ENCODE results near the gene MYO1F.
"Not testable (repeated sequence)": the region's sequence is repeated elsewhere in the genome, so short reads cannot be mapped to it uniquely, and the experiment has no call there.

MYO1F gene

DNA sequence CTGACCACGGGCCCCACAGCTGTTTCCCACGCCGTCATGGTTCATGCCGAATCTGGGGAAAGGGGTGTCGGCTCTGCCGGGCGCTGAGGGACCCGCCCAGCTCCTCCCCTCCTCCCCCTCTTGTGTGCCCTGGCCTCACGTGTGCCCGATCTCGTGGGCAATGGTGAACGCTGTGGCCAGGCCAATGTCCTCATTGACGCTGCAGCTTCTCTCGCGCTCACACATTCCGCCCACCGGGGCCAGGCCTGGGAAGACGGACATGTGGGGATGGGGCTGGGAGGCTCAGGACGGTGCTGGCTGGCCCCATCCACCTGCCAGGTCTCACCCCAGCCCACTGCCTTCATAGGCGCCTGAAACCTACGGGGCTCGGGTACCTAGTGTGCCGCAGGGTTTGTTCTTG is 18.9 kb upstream of the MYO1F start:
- DNase-seq, result no peak

DNA sequence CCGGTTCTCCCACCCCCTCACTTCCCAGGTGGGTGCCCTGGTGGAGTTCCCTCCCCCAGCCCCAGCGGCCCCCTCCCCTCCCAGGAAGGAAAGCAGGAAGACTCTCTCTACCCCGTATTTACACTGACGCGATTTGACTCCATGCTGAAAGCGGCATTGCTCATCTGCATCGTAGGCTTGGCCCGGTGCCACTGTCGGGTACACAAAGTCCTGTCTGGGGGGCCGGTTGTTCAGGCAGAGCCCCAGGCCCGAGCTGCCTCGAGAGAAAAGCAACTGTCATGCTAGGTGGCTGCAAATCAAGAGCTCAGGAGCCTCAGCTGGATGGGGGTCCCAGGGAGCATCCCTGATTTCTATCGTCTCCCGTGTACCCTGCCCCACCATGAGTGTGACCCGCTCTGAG is 18.4 kb upstream of the MYO1F start:
- DNase-seq, result no peak

DNA sequence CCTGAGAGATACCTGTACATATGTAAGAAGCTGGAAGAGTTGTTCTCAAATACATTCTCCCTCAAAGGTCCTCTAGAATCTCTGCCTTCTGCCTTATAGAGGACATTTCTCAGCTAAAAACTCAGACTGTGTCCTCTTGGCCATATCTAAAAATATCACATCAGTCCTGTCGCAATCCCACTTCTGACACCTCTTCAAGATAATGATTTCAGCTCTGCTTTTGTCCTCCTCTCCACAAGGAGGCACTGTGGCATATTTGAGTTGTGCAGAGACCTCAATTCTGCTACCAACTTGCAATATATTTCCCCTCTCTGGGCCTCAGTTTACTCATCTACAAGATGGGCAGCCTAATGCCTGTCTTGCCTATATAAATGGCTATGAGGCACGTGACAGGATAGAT is 16.7 kb upstream of the MYO1F start:
- DNase-seq, result no peak

DNA sequence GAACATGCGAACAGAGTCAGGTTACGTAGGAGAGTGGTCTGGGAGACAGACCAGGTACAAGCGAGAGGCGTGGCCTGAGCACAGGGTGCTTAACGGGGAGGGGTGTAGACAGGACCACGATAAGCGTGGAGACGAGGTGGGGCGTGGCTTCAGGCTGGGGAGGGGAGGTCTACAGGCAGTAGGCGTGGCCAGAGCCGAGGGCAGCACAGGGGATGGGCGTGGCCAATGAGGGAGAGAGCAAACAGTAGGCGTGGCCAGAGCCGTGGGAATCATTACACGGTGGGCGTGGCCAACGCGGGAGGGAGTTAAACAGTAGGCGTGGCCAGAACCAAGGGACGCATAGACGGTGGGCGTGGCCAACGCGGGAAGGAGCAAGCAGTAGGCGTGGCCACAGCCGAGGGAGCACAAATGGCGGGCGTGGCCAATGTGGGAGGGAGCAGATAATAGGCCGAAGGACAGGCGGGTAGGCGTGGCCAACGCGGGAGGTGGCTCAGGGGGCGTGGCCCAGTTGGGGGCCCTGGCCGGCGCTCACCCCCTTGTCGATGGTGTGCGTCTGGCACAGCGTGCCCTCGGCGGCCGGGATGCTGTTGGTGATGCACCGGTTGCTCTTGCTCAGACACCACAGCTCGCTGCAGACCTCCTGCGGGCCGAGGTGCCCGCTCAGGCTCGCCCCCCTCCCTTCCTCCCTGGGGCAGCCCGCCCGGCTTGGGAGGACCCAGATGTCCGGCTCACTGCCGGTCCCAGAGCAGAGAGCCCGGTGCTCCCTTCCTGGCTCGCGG is 15.2 kb upstream of the MYO1F start:
- DNase-seq, result peak; percentile 13

DNA sequence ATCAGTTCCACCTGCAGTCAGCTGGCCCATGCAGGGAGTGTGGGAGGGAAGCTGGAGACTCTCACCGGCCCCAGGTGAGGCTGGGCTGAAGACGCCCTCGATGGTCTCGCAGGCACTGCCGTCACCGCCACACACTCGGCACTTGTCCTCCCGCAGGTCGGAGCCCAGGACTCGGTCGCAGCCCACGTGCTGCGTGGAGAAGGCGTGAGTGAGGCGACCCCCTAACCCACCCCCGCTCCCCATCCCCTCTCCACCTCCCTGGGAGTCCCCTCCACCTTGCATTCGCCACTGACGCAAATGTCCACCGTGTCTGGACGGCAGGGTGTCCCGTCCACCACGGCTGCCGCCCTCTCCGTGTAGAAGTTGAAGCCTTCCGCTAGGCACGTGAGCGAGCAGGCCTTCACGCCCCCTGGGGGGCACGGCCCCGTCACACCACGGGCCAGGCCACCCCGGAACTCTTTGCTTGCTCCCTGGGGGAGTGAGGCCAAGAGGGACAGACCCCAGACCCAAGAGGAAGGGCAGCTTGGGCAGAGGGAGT is 12.0 kb upstream of the MYO1F start:
- DNase-seq, result no peak

DNA sequence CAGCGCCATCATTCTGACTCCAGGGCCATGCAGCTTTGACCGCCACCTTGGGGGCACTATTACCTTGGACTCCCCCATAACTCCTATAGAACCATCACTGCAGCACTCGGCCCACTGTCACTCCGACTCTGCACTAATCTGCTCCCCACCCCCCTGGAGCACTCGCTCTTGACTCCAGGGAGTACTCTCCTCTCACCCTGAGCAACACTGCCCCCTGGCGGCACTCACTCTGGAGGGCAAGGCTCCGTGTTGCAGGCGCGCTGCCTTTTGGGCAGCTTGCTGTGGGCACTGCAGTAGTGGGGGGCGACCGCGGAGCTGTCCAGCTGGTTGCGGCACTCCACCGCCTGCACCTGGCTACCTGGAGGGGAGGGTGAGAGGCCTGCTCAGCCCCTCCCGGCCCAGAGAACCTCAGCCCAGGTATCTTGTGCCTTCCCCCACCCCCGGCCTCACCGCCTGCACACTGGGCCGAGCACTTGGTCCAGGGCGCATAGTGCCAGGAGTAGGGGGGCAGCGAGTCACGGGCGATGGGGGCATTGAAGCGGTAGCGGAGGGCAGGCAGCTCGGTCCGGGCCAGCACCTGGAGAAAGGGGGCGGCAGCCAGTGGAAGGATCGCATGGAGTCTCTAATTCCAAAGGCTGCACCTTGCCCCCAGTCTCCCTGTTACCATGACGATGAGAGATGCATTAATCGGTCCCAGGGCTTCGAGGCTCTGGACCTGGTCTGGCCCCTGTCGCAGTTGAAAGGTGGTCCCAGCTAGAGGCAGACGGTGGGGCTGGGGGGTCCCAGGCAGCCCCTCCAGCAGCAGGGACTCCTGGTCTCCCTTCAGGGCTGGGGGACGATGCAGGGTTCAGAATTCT is 8.9 kb upstream of the MYO1F start:
- DNase-seq, result peak; percentile 17

DNA sequence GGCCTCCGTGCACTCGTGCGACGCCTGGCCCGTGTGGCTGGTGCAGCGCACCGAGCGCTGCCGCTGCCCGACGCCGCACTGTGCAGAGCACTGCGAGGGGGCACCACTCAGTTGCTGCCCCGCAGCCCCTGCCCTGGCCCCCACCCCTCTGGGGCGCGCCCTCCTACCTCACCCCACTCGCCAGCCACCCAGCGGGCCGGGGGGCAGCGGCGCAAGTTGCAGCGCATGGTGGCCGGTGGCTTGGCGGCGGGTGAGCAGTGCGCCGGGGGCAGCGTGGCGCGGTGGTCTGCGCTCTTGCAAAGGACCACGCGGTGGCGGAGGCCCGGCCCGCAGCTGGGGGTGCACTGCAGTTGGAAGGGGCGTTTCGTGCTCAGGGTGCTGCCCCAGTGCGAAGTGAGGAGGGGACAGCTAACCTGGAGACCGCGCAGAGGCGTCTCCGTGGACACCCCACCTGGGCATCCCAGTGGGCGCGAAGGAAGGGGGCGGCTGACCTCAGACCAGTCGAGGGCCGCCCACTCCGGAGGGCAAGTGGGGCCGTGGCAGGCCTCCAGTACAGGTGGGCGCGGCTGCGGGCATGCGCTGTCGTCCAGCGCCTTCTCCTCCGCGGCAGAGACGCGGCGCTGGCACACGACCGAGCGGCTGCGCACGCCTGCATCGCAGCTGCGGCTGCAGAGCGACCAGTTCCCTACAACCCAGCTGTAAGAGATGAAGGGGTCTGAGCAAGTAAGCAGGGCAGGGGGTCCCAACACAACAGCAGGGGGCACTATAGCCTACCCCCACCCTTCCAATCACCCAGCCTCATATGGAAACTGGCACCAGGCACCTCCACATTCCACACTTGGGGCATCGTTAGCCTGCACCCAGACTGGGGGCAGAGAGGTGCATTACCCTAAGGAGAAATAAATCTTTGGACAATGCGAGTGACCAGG is 8.0 kb upstream of the MYO1F start:
- no peak for DNase-seq

DNA sequence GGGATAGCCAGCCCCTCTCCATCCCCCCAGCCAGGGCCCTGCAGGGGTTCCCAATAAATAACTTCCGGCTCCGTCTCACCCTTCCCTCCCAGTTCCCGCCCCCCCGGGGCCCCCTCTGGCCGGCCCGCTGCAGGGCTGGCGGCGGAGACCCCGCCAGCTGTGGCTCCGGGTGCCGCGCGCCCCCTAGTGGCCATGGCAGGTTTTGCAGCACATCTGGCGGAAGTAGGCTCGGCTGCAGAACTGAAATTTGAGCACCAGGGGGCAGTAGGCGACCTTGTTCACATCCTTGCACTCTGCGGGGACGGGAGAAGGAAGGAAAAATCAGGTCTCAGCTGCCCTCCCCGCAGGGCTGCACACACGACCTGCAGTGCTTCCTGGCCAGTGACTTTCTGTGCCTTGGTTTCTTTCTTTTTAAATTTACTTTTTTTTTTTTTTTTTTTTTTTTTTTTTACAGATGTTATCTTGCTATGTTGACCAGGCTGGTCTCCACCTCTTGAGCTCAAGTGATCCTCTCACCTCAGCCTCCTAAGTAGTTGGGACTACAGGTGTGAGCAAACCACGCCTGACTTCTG is 3.6 kb upstream of the MYO1F start:
- peak; percentile 52 for DNase-seq

DNA sequence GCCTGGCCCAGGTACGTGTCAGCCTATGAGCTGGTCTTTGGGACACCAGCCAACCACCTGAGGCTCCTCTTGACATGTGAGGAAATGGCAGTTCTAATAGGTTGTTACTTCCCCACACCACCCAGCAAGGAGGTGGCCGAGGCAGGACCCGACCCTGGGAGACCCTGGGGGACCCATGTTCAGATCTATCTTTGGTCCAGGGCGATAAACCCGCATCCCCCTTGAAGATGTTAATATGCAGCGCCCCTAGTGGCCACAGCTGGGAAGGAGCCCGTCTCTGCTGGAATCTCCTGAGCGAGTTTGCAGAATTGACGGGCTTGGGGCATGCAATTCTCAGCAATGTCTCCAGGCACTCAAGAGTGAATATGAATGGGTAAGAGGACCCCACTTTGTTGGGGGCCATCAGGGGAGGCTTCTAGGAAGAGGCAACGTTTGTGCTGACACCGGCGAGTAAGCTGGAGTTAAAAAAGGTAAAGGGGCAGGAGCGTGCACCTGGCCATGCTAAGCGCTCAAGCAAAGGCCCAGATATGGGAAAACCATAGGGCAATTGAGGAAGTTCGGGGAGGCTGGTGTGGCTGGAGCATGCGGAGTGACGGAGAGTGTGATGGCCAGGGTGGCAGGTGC is 1.5 kb upstream of the MYO1F start:
- peak; percentile 63 for DNase-seq

DNA sequence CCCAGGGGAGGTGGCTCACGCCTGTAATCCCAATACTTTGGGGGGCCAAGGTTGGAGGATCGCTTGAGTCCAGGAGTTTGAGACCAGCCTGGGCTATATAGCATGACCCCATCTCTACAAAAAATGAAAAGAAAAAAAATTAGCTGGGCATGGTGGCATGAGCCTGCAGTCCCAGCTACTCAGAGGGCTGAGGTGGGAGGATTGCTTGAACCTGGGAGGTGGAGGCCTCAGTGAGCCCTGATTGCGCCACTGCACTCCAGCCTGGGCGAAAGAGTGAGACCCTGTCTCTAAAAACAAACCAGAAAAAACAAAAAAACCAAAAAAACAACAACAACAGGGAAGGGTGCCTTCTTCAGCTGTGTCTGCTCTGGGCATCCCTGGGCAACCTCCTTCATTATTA is 499 bp upstream of the MYO1F start:
- DNase-seq, result no peak

DNA sequence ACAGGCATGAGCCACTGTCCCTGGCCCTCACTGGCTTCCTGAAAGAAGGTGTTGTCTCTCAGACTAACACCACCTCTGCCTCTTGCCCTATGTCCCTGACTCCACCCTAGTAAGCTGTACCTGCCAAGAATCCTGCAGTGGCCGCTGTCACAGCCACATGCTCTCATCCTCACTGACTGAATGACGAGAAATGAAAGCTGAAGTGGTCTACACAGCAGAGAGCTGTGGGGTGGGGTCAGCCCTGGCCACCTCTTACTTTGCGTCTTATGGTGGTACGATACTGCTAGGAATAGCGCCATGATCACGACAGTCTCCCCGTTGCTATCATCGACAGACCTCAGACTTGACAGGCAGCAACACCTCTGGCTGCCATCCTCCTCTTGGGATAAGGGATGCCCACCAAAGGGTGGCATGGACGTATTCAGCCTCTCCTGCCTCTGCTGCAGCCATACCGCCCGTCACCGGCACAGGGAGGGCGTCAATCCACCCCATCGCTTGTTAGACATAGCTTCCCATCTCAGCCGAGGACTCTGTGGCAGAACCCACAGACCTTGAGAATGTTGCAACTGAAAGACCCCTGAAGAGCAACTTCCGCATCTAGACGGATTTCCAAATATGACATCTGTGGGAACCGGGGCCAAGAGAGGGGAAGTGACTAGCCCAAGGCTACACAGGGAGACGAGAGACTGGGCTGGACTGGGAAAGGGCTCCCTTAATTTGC is 809 bp downstream of the MYO1F start:
- DNase-seq, result no peak

DNA sequence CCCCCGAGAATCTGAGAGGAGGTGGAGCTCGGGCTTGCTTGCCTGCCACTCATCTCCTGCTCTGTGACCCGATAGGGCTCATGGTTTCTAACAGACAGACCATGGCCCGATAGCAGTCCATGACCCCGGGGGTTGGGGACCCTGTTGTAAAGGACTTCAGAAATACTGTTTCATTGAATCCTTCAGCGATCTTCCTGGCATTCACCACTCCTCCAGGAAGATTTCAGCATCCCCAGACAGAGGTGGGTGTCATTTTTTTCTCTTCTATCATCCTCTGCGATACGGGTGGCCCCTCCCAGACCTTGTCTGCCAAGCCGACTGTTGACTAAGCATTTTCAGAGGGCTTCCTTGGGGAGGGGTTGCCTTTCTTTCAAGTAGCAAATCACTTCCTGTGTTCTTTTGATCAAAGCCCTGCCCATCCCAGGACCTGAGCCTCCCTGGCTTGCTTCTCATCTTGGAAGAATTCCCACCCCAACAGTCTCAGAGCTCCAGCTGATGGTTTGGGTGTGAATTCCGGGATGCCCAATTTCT is 1.7 kb downstream of the MYO1F start:
- DNase-seq, result no peak

DNA sequence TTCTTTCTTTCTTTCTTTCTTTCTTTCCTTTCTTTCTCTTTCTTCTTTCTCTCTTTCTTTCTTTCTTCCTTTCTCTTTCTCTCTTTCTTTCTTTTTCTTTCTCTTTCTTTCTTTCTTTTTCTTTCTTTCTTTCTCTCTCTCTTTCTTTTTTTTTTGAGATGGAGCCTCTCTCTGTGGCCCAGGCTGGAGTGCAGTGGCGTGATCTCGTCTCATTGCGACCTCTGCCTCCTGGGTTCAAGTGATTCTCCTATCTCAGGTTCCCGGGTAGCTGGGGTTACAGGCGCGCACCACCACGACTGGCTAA is 2.7 kb downstream of the MYO1F start:
- DNase-seq, result not testable (repeated sequence)

DNA sequence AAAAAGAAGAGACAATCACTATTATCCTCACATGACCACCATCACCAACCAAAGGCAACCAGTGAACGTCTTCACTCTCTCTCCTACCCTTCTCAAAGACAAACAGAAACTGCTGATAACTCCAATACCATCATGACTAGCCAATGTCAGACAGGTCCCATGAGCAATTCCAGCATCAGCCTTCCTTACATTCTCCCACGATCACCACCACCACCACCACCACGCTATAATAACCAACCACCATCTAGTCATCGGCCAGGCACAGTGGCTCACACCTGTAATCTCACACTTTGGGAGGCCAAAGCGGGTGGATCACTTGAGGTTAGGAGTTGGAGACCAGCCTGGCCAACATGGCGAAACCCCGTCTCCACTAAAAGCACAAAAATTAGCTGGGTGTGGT is 3.9 kb downstream of the MYO1F start:
- DNase-seq, result no peak

DNA sequence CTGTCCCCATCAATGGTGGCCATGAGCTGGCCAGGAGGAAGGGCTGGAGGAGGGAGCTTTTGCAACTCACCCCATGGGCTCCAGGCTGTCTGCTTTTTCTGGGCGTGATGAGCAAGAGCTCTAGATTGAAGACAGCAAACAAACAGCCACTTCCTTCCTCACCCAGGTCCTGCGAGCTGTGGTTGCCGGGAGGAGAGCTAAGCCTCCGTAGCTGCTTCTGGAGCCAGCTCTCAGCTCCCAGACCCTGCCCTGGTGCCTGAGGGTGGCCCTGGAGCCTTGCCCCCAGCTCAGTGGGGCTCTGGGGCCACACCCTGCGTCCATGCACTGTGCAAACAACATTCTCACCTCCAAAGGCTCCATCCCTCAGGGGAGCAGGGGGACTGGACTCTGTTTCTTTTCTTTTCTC is 6.2 kb downstream of the MYO1F start:
- no peak for DNase-seq

DNA sequence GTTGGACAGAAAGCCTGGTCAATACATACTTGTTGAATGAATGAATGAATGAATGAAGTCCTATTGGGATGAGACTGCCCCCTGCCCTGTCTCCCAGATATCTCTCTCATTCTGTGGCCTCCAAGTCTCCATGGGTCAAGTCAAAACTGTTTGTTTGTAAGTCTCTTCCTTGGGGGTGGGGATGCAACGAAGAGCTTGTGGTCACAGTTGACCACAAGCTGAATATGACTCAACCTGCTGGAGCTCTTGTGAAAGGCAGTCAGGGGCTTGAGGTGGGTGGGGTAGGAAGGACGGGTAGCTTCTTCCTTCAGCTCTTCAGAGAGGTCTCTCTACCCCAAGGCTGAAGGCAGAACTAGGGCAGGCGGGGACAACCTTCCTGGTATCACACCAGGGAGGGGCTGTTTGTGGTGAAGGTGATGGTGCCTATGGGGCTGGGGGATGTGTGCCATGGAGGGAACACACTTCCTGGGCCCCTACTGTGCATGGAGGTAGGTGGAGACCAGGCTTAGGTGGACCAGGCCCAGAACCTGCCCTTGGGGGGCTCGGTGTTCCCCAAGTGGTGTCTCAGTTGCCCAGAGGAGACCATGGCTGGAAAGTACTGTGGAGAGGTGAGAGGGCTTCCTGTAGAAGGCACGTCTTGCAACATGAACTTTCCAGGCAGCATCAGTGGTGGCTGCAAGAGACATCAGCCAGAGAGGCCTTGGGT is 8.0 kb downstream of the MYO1F start:
- no peak for DNase-seq

DNA sequence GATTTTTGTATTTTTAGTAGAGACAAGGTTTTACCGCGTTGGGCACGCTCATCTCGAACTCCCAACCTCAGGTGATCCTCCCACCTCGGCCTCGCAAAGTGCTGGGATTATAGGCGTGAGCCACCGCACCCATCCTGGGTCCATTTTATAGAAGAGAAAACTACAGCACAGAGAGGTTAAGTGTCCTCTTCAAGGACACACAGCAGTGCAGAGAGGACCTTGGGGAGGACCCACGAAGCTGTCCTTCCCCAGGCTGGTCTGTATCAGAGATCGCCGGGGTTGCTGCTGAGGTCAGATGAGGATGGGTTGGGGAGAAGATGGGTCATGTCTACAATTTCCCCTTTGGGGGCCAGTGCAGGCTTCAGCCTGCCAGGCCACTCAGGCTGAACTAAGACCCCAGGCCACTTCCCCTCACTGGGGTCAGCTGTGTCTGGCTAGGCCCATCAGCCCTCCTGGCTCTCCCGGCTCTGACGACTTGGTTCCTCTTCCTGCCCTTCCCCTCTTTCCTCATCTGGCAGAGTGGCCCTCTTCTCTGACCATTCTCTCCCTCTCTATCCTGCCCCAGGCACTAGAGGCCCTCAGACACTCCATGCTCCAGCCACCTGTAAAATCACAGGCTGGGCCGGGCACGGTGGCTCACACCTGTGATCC is 9.6 kb downstream of the MYO1F start:
- no peak for DNase-seq

DNA sequence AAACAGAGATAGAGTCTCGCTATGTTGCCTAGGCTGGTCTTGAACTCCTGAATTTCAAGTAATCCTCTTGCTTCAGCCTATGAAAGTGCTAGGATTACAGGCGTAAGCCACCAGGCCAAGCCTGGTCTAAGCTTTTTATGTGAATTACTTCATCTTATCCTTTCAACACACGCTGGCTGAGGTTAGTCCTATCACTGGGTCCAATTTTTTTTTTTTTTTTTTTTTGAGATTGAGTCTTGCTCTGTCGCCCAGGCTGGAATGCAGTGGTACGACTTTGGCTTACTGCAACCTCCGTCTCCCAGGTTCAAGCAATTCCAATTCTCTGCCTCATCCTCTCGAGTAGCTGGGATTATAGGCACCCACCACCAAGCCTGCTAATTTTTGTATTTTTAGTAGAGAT is 10.4 kb downstream of the MYO1F start:
- no peak for DNase-seq

DNA sequence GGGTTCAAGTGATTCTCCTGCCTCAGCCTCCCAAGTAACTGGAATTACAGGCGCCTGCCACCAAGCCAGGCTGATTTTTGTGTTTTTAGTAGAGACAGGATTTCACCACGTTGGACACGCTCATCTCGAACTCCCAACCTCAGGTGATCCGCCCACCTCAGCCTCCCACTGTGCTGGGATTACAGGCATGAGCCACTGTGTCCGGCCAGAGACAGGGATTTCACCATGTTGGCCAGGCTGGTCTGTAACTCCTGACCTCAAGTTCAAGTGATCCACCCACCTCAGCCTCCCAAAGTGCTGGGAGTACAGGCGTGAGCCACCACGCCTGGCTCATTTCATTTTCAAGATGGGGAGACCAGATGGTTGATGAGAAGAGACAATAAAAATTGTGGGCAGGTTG is 12.4 kb downstream of the MYO1F start:
- not testable (repeated sequence) for DNase-seq

Measured in NCI-H2171 treated with DMSO at 0.1 percent for 48 hours (cell line).